NCI-H2107 treated with DMSO at 0.1 percent for 48 hours (cell line): ENCODE measurements around the gene COL5A1.

Experiments
- DNase-seq: peaks from one replicate; lab custom pipeline; 2025; ENCODE audit not compliant: unreplicated experiment; lab: John Stamatoyannopoulos, UW

COL5A1 gene

GRCh38 chr9:134724202-134724911 is 82.8 kb downstream of the COL5A1 start:
- no peak for DNase-seq

- DNase-seq: no peak
Observed at GRCh38 chr9:134724912-134725604, 83.5 kb downstream of the COL5A1 start.

GRCh38 chr9:134725605-134725940 is 84.0 kb downstream of the COL5A1 start:
- DNase-seq: no peak

GRCh38 chr9:134726026-134726721 is 84.6 kb downstream of the COL5A1 start:
- DNase-seq: no peak

GRCh38 chr9:134726722-134727034 is 85.1 kb downstream of the COL5A1 start:
- DNase-seq: no peak

- no peak for DNase-seq
Observed at GRCh38 chr9:134728021-134728795, 86.6 kb downstream of the COL5A1 start.

- no peak for DNase-seq
Observed at GRCh38 chr9:134728801-134729495, 87.3 kb downstream of the COL5A1 start.

- DNase-seq: no peak
Observed at GRCh38 chr9:134730011-134730760, 88.6 kb downstream of the COL5A1 start.

GRCh38 chr9:134730761-134731496 is 89.3 kb downstream of the COL5A1 start:
- DNase-seq: no peak

GRCh38 chr9:134731497-134732391 is 90.1 kb downstream of the COL5A1 start:
- DNase-seq: no peak

- DNase-seq: no peak
Observed at GRCh38 chr9:134732392-134733110, 90.9 kb downstream of the COL5A1 start.

GRCh38 chr9:134733480-134734232 is 92.1 kb downstream of the COL5A1 start:
- no peak for DNase-seq

GRCh38 chr9:134734270-134734669 is 92.7 kb downstream of the COL5A1 start:
- DNase-seq: no peak

- DNase-seq: no peak
Observed at GRCh38 chr9:134735441-134736175, 94.0 kb downstream of the COL5A1 start.

GRCh38 chr9:134736791-134737497 is 95.3 kb downstream of the COL5A1 start:
- DNase-seq: no peak
